D721Med (cell line): ENCODE data around the gene DNAH14.

Source experiments
- DNase-seq: peaks from one replicate; pipeline ENCODE4 v3.0.0; 2011; ENCODE audit warnings: low spot score; ENCODE audit not compliant: insufficient read length
- FAIRE-seq: peaks from 2 replicates; lab custom pipeline; 2011; peaks lifted over from hg19 to GRCh38; lab: Jason Lieb, UNC
- CTCF ChIP-seq: IDR thresholded peaks from 2 replicates; pipeline ENCODE4 v1.5.1; 2012; ENCODE audit warnings: mild to moderate bottlenecking, control low read depth; ENCODE audit not compliant: insufficient read depth; ENCODE audit errors: missing control alignments

The DNAH14 gene

GRCh38 chr1:225362805-225363204 is 433.3 kb downstream of the DNAH14 start:
- DNase-seq (no peak), FAIRE-seq (no peak)
- TF ChIP-seq CTCF: no peak

GRCh38 chr1:225364439-225364838 is 435.0 kb downstream of the DNAH14 start:
- no peak for DNase-seq
- FAIRE-seq: no peak
- no peak for TF ChIP-seq CTCF

- no peak for TF ChIP-seq CTCF
- no peak for FAIRE-seq
- no peak for DNase-seq
Observed at GRCh38 chr1:225366018-225366417, 436.5 kb downstream of the DNAH14 start.

GRCh38 chr1:225366552-225366951 is 437.1 kb downstream of the DNAH14 start:
- DNase-seq: no peak
- TF ChIP-seq CTCF: no peak
- no peak for FAIRE-seq

GRCh38 chr1:225368036-225368552 is 438.6 kb downstream of the DNAH14 start:
- no peak for TF ChIP-seq CTCF
- DNase-seq: no peak
- FAIRE-seq: no peak

- TF ChIP-seq CTCF: no peak
- no peak for FAIRE-seq
- DNase-seq: no peak
Observed at GRCh38 chr1:225371366-225372010, 442.0 kb downstream of the DNAH14 start.

GRCh38 chr1:225373155-225373554 is 443.7 kb downstream of the DNAH14 start:
- no peak for DNase-seq
- FAIRE-seq: no peak
- no peak for TF ChIP-seq CTCF
